ENCODE measurements around the gene RBBP8NL. TPM values are rescaled to one million over a fixed set of nuclear protein-coding genes. Genes with fewer than 3 reads are reported as not detected.

Gene RBBP8NL
- total RNA-seq, 1 experiment from 2014 or later = 39.2 TPM

GRCh38 chr20:62475772-62476055, 48.4 kb upstream of the RBBP8NL start, which contains the start of gene GATA5:
TSS of gene GATA5 (minus strand) at chr20:62475995. CDS start at chr20:62475521, 474 bp downstream.
- Mint-ChIP-seq H3K27ac (ENCODE audit: unreplicated experiment) (peak within 1 kb of the TSS; percentile 72), H3K36me3 (ENCODE audit: insufficient read depth, unreplicated experiment) (peaks cover 6% of the 10 kb centered on the region), H3K4me1 (ENCODE audit: low read depth, unreplicated experiment) (peaks cover 46% of the 10 kb centered on the region), H3K9me3 (ENCODE audit: unreplicated experiment) (peaks cover 11% of the 10 kb centered on the region), H3K4me3 (ENCODE audit: unreplicated experiment) (no peak within 1 kb of the TSS), H3K27me3 (ENCODE audit: insufficient read depth, unreplicated experiment) (no peaks in the 10 kb centered on the region)
- Histone ChIP-seq H3K36me3 (ENCODE audit: control insufficient read depth, insufficient read depth, low read length) (no peaks in the 10 kb centered on the region), H3K27me3 (replicated peaks; ENCODE audit: control insufficient read depth, insufficient read depth, low read length) (no peaks in the 10 kb centered on the region), H3K9me3 (no peaks in the 10 kb centered on the region), H3K4me3 (ENCODE audit: low read depth, low read length) (no peak within 1 kb of the TSS), H3K4me1 (peaks cover 47% of the 10 kb centered on the region)
- no peak for DNase-seq
- no TSS peak for BruUV-seq (replicated peaks)
- POLR2A ChIA-PET = interaction anchor here (0.6 kb wide), 1 partner anchor 329 kb away, joined by 3 read pairs; the partner anchor contains the start of gene OGFR
- TF ChIP-seq CTCF (IDR thresholded peaks at IDR 0.05; ENCODE audit: insufficient read depth in 1 of 2, low read depth in 1 of 2, low read length in 1 of 2, severe bottlenecking in 1 of 2, unreplicated experiment in 1 of 2) = no peak
- CTCF ChIA-PET = interaction anchor here (0.6 kb wide), 1 partner anchor 48 kb away, joined by 3 read pairs; the partner anchor contains the start of gene RBBP8NL
- intact Hi-C loops (cut with micrococcal nuclease; ENCODE audit: unreplicated experiment) = no loop called here

- no peak overlapping the region for H3K4me3 ChIP-seq (ENCODE audit: low read depth, low read length)
- H3K27me3 Mint-ChIP-seq (ENCODE audit: insufficient read depth, unreplicated experiment) = no peaks in the 10 kb centered on the region
- H3K9me3 ChIP-seq = no peaks in the 10 kb centered on the region
- no peak for TF ChIP-seq CTCF (IDR thresholded peaks at IDR 0.05; ENCODE audit: insufficient read depth in 1 of 2, low read depth in 1 of 2, low read length in 1 of 2, severe bottlenecking in 1 of 2, unreplicated experiment in 1 of 2)
- H3K4me3 Mint-ChIP-seq (ENCODE audit: unreplicated experiment) = no peak overlapping the region
- POLR2A ChIA-PET = interaction anchor here (0.6 kb wide), 1 partner anchor 329 kb away, joined by 3 read pairs; the partner anchor contains the start of gene OGFR
- peaks cover 46% of the 10 kb centered on the region for H3K4me1 Mint-ChIP-seq (ENCODE audit: low read depth, unreplicated experiment)
- DNase-seq = no peak
- intact Hi-C loops (cut with micrococcal nuclease; ENCODE audit: unreplicated experiment) = no loop called here
- H3K27ac Mint-ChIP-seq (ENCODE audit: unreplicated experiment) = no peak overlapping the region
- no peaks in the 10 kb centered on the region for H3K27me3 ChIP-seq (replicated peaks; ENCODE audit: control insufficient read depth, insufficient read depth, low read length)
- H3K36me3 ChIP-seq (ENCODE audit: control insufficient read depth, insufficient read depth, low read length) = no peaks in the 10 kb centered on the region
- H3K4me1 ChIP-seq = peaks cover 42% of the 10 kb centered on the region
- H3K9me3 Mint-ChIP-seq (ENCODE audit: unreplicated experiment) = peaks cover 11% of the 10 kb centered on the region
- CTCF ChIA-PET = interaction anchor here (0.6 kb wide), 1 partner anchor 48 kb away, joined by 3 read pairs; the partner anchor contains the start of gene RBBP8NL
- no TSS peak for BruUV-seq (replicated peaks)
- H3K36me3 Mint-ChIP-seq (ENCODE audit: insufficient read depth, unreplicated experiment) = peaks cover 6% of the 10 kb centered on the region
These were observed 47.9 kb upstream of the RBBP8NL start for GRCh38 chr20:62475027-62475771.

GRCh38 chr20:62474604-62475026, 47.3 kb upstream of the RBBP8NL start:
- no TSS peak for BruUV-seq (replicated peaks)
- no peak for DNase-seq
- TF ChIP-seq CTCF (IDR thresholded peaks at IDR 0.05; ENCODE audit: insufficient read depth in 1 of 2, low read depth in 1 of 2, low read length in 1 of 2, severe bottlenecking in 1 of 2, unreplicated experiment in 1 of 2) = no peak
- no peak overlapping the region for H3K4me3 ChIP-seq (ENCODE audit: low read depth, low read length)
- Mint-ChIP-seq H3K36me3 (ENCODE audit: insufficient read depth, unreplicated experiment) (peaks cover 6% of the 10 kb centered on the region), H3K9me3 (ENCODE audit: unreplicated experiment) (peaks cover 11% of the 10 kb centered on the region), H3K27me3 (ENCODE audit: insufficient read depth, unreplicated experiment) (no peaks in the 10 kb centered on the region), H3K4me1 (ENCODE audit: low read depth, unreplicated experiment) (peaks cover 45% of the 10 kb centered on the region), H3K27ac (ENCODE audit: unreplicated experiment) (no peak overlapping the region), H3K4me3 (ENCODE audit: unreplicated experiment) (no peak overlapping the region)
- H3K4me1 ChIP-seq = peaks cover 38% of the 10 kb centered on the region
- ChIA-PET POLR2A (no interaction called here), CTCF (interaction anchor here (0.9 kb wide), 1 partner anchor 92 kb away, joined by 3 read pairs; no protein-coding TSS in a partner anchor)
- intact Hi-C loops (cut with micrococcal nuclease; ENCODE audit: unreplicated experiment) = no loop called here
- no peaks in the 10 kb centered on the region for H3K27me3 ChIP-seq (replicated peaks; ENCODE audit: control insufficient read depth, insufficient read depth, low read length)
- no peaks in the 10 kb centered on the region for H3K36me3 ChIP-seq (ENCODE audit: control insufficient read depth, insufficient read depth, low read length)
- H3K9me3 ChIP-seq = no peaks in the 10 kb centered on the region
